Measurements from ENCODE around the gene PRKN. TPM values are rescaled to one million over a fixed set of nuclear protein-coding genes. Genes with fewer than 3 reads are reported as not detected.

Gene PRKN
- total RNA-seq, 1 donor from 2014 or later: 1.3 TPM

- no peak overlapping the region for H3K4me3 ChIP-seq (ENCODE audit: insufficient read depth, low read depth, low read length)
- no peaks in the 10 kb centered on the region for H4K20me1 ChIP-seq (ENCODE audit: insufficient read depth, low read length)
- no peak for FAIRE-seq
- no peaks in the 10 kb centered on the region for H3K9me3 ChIP-seq (ENCODE audit: insufficient read depth, low read depth, low read length)
- H3K4me1 Mint-ChIP-seq (ENCODE audit: low read depth, unreplicated experiment): no peaks in the 10 kb centered on the region
- H3K27ac Mint-ChIP-seq (ENCODE audit: unreplicated experiment): no peak overlapping the region
- no peaks in the 10 kb centered on the region for H3K4me1 ChIP-seq (ENCODE audit: insufficient read depth, low read length)
- no peaks in the 10 kb centered on the region for H3K27me3 ChIP-seq (ENCODE audit: insufficient read depth, low read length)
- H3K36me3 Mint-ChIP-seq (ENCODE audit: low read depth, unreplicated experiment): no peaks in the 10 kb centered on the region
- H3K9me3 Mint-ChIP-seq (ENCODE audit: unreplicated experiment): peaks cover 2% of the 10 kb centered on the region
- H3K27ac ChIP-seq (ENCODE audit: low read depth, low read length): no peak overlapping the region
- H3K4me3 Mint-ChIP-seq (ENCODE audit: unreplicated experiment): no peak overlapping the region
- peaks cover 2% of the 10 kb centered on the region for H3K27me3 Mint-ChIP-seq (ENCODE audit: low read depth, unreplicated experiment)
- no peaks in the 10 kb centered on the region for H3K36me3 ChIP-seq (ENCODE audit: insufficient read depth, low read length)
- TF ChIP-seq EZH2 (IDR thresholded peaks at IDR 0.05; ENCODE audit: insufficient read depth, low read length) (no peak), CTCF (IDR thresholded peaks at IDR 0.05; ENCODE audit: insufficient read depth, low read depth, low read length) (no peak)
- H3K4me2 ChIP-seq (ENCODE audit: low read length): no peak overlapping the region
- DNase-seq (ENCODE audit: low read depth): no peak
- H2AFZ ChIP-seq (ENCODE audit: low read depth, low read length): no peak overlapping the region
- H3K79me2 ChIP-seq (ENCODE audit: insufficient read depth, low read length): no peaks in the 10 kb centered on the region
- H3K9ac ChIP-seq (ENCODE audit: low read length): no peak overlapping the region
These were observed 99.7 kb downstream of the PRKN start for GRCh38 chr6:162627825-162628224.

GRCh38 chr6:162627362-162627761 lies 100.2 kb downstream of the PRKN start:
- no peaks in the 10 kb centered on the region for H3K79me2 ChIP-seq (ENCODE audit: insufficient read depth, low read length)
- H3K27me3 ChIP-seq (ENCODE audit: insufficient read depth, low read length): no peaks in the 10 kb centered on the region
- no peak overlapping the region for H3K27ac ChIP-seq (ENCODE audit: low read depth, low read length)
- H3K9ac ChIP-seq (ENCODE audit: low read length): no peak overlapping the region
- H3K9me3 ChIP-seq (ENCODE audit: insufficient read depth, low read depth, low read length): no peaks in the 10 kb centered on the region
- H3K36me3 ChIP-seq (ENCODE audit: insufficient read depth, low read length): no peaks in the 10 kb centered on the region
- no peak for FAIRE-seq
- no peaks in the 10 kb centered on the region for H3K4me1 ChIP-seq (ENCODE audit: insufficient read depth, low read length)
- Mint-ChIP-seq H3K27me3 (ENCODE audit: low read depth, unreplicated experiment) (peaks cover 2% of the 10 kb centered on the region), H3K36me3 (ENCODE audit: low read depth, unreplicated experiment) (no peaks in the 10 kb centered on the region), H3K4me3 (ENCODE audit: unreplicated experiment) (no peak overlapping the region), H3K27ac (ENCODE audit: unreplicated experiment) (no peak overlapping the region), H3K9me3 (ENCODE audit: unreplicated experiment) (peaks cover 2% of the 10 kb centered on the region), H3K4me1 (ENCODE audit: low read depth, unreplicated experiment) (peaks cover 2% of the 10 kb centered on the region)
- TF ChIP-seq CTCF (IDR thresholded peaks at IDR 0.05; ENCODE audit: insufficient read depth, low read depth, low read length) (no peak), EZH2 (IDR thresholded peaks at IDR 0.05; ENCODE audit: insufficient read depth, low read length) (no peak)
- no peaks in the 10 kb centered on the region for H4K20me1 ChIP-seq (ENCODE audit: insufficient read depth, low read length)
- DNase-seq (ENCODE audit: low read depth): no peak
- no peak overlapping the region for H3K4me2 ChIP-seq (ENCODE audit: low read length)
- H2AFZ ChIP-seq (ENCODE audit: low read depth, low read length): no peak overlapping the region
- H3K4me3 ChIP-seq (ENCODE audit: insufficient read depth, low read depth, low read length): no peak overlapping the region

DNA sequence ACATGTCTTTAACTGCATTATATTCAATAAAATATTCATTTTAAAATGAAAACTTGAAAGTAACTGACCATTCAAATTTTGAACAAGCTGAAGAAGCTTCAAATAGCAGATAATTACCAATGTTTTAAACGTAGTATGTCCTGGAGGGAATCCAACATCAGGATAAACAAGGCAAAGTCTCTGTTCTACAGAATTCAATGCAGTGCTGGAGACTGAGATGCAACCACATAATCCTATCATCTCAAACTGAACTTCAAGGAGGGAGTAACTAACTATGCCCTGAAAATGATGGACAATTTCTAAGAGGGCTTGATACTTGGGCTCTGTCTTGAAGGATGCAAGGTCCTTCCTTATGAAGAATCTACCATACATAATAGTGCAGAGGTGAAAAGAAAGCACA lies 100.7 kb downstream of the PRKN start:
- no peaks in the 10 kb centered on the region for H4K20me1 ChIP-seq (ENCODE audit: insufficient read depth, low read length)
- Mint-ChIP-seq H3K27ac (ENCODE audit: unreplicated experiment) (no peak overlapping the region), H3K9me3 (ENCODE audit: unreplicated experiment) (peaks cover 2% of the 10 kb centered on the region), H3K27me3 (ENCODE audit: low read depth, unreplicated experiment) (peaks cover 2% of the 10 kb centered on the region), H3K4me3 (ENCODE audit: unreplicated experiment) (no peak overlapping the region), H3K36me3 (ENCODE audit: low read depth, unreplicated experiment) (no peaks in the 10 kb centered on the region), H3K4me1 (ENCODE audit: low read depth, unreplicated experiment) (peaks cover 5% of the 10 kb centered on the region)
- no peaks in the 10 kb centered on the region for H3K36me3 ChIP-seq (ENCODE audit: insufficient read depth, low read length)
- H2AFZ ChIP-seq (ENCODE audit: low read depth, low read length): no peak overlapping the region
- no peaks in the 10 kb centered on the region for H3K4me1 ChIP-seq (ENCODE audit: insufficient read depth, low read length)
- DNase-seq (ENCODE audit: low read depth) (no peak), FAIRE-seq (no peak)
- no peak for TF ChIP-seq CTCF (IDR thresholded peaks at IDR 0.05; ENCODE audit: insufficient read depth, low read depth, low read length)
- no peak for TF ChIP-seq EZH2 (IDR thresholded peaks at IDR 0.05; ENCODE audit: insufficient read depth, low read length)
- no peaks in the 10 kb centered on the region for H3K9me3 ChIP-seq (ENCODE audit: insufficient read depth, low read depth, low read length)
- no peak overlapping the region for H3K4me3 ChIP-seq (ENCODE audit: insufficient read depth, low read depth, low read length)
- H3K27me3 ChIP-seq (ENCODE audit: insufficient read depth, low read length): no peaks in the 10 kb centered on the region
- no peak overlapping the region for H3K4me2 ChIP-seq (ENCODE audit: low read length)
- no peak overlapping the region for H3K9ac ChIP-seq (ENCODE audit: low read length)
- no peaks in the 10 kb centered on the region for H3K79me2 ChIP-seq (ENCODE audit: insufficient read depth, low read length)
- H3K27ac ChIP-seq (ENCODE audit: low read depth, low read length): no peak overlapping the region
